ENCODE measurements around the gene LMX1A.
A peak's percentile ranks its signal among the peaks of the same experiment; 100 is the strongest.

LMX1A gene

DNA sequence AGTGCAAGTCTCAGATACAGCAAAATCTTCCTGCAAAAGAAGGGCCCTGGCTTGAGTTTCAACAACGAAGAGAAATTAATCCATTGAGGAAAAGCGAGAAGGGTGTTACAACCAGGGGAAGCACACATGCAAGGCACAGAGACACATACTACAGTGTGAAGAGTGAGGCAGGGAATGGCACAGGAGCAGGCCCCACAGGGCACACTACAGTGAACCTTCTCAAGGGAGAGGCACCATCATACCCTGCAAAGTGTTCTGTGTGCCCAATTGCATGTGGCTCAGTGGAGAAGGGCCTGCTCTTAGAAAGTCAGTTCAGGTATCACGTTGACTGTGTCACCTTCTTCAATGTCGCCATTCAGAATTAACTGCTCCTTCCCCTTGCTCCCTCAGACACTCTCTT is 60.3 kb downstream of the LMX1A start:
- Histone ChIP-seq H3K36me3 (ENCODE audit: control insufficient read depth in 2 of 2, insufficient read depth in 1 of 2, low read length in 2 of 2) (no peaks in the 10 kb centered on the region), H3K4me1 (ENCODE audit: control insufficient read depth, insufficient read depth, low read length) (no peaks in the 10 kb centered on the region), H3K27ac (ENCODE audit: extremely low read depth, low read depth, low read length) (no peak overlapping the region), H3K4me3 (ENCODE audit: low read depth, low read length) (no peak overlapping the region), H3K9me3 (ENCODE audit: control insufficient read depth, insufficient read depth, low read depth, low read length) (no peaks in the 10 kb centered on the region)
- ChIA-PET POLR2A (no interaction called here), CTCF (no interaction called here)
- TF ChIP-seq, protein P1, sequence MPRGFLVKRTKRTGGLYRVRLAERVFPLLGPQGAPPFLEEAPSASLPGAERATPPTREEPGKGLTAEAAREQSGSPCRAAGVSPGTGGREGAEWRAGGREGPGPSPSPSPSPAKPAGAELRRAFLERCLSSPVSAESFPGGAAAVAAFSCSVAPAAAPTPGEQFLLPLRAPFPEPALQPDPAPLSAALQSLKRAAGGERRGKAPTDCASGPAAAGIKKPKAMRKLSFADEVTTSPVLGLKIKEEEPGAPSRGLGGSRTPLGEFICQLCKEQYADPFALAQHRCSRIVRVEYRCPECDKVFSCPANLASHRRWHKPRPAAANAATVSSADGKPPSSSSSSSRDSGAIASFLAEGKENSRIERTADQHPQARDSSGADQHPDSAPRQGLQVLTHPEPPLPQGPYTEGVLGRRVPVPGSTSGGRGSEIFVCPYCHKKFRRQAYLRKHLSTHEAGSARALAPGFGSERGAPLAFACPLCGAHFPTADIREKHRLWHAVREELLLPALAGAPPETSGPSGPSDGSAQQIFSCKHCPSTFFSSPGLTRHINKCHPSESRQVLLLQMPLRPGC (tag by site-specific recombination; IDR thresholded peaks at IDR 0.05) = no peak
- TF ChIP-seq ZBTB8A (tag by site-specific recombination; IDR thresholded peaks at IDR 0.05) = no peak
- TF ChIP-seq ZEB2 (tag by site-specific recombination; IDR thresholded peaks at IDR 0.05) = no peak
- no peak for TF ChIP-seq ZNF610 (tag by site-specific recombination; IDR thresholded peaks at IDR 0.05; ENCODE audit: borderline replicate concordance)
- TF ChIP-seq ZBTB11 (tag by site-specific recombination; conservative IDR thresholded peaks at IDR 0.05; ENCODE audit: low read depth) = no peak
- TF ChIP-seq ZNF311 (tag by site-specific recombination; IDR thresholded peaks at IDR 0.05; ENCODE audit: borderline replicate concordance) = no peak
- no peak for TF ChIP-seq ZNF580 (tag by site-specific recombination; IDR thresholded peaks at IDR 0.05)
- no peak for TF ChIP-seq ZNF354C (tag by site-specific recombination; IDR thresholded peaks at IDR 0.05; ENCODE audit: borderline replicate concordance, low read depth)
- TF ChIP-seq PRDM4 (tag by site-specific recombination; IDR thresholded peaks at IDR 0.05) = no peak
- TF ChIP-seq, protein P2, sequence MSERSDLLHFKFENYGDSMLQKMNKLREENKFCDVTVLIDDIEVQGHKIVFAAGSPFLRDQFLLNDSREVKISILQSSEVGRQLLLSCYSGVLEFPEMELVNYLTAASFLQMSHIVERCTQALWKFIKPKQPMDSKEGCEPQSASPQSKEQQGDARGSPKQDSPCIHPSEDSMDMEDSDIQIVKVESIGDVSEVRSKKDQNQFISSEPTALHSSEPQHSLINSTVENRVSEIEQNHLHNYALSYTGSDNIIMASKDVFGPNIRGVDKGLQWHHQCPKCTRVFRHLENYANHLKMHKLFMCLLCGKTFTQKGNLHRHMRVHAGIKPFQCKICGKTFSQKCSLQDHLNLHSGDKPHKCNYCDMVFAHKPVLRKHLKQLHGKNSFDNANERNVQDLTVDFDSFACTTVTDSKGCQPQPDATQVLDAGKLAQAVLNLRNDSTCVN (tag by site-specific recombination; optimal IDR thresholded peaks at IDR 0.05) = no peak
- no peak for TF ChIP-seq ZNF560 (tag by site-specific recombination; IDR thresholded peaks at IDR 0.05; ENCODE audit: borderline replicate concordance)

GRCh38 chr1:165290148-165290547 is 66.4 kb downstream of the LMX1A start:
- ChIA-PET POLR2A (no interaction called here), CTCF (interaction anchor here (2.1 kb wide), 1 partner anchor 32 kb away, joined by 7 read pairs; no protein-coding TSS in a partner anchor)
- no peak overlapping the region for H3K4me3 ChIP-seq (ENCODE audit: low read depth, low read length)
- H3K36me3 ChIP-seq (ENCODE audit: control insufficient read depth in 2 of 2, insufficient read depth in 1 of 2, low read length in 2 of 2) = no peaks in the 10 kb centered on the region
- TF ChIP-seq ZNF658 (tag by site-specific recombination; IDR thresholded peaks at IDR 0.05) = no peak
- TF ChIP-seq SETDB1 (IDR thresholded peaks at IDR 0.05; ENCODE audit: insufficient read length, low read length) = peak; percentile 65
- TF ChIP-seq ZNF510 (tag by site-specific recombination; IDR thresholded peaks at IDR 0.05; ENCODE audit: insufficient replicate concordance) = no peak
- H3K4me1 ChIP-seq (ENCODE audit: control insufficient read depth, insufficient read depth, low read length) = peaks cover 12% of the 10 kb centered on the region
- H3K9me3 ChIP-seq (ENCODE audit: control insufficient read depth, insufficient read depth, low read depth, low read length) = no peaks in the 10 kb centered on the region
- no peak overlapping the region for H3K27ac ChIP-seq (ENCODE audit: extremely low read depth, low read depth, low read length)

Measured in HEK293 (cell line).